Dermis microvascular lymphatic vessel endothelial cell (primary cell): ENCODE results near the gene GSN. TPM values are rescaled to one million over a fixed set of nuclear protein-coding genes. Genes with fewer than 3 reads are reported as not detected.
A peak's percentile ranks its signal among the peaks of the same experiment; 100 is the strongest.

Source experiments
- DNase-seq, 2 donors: peaks; one replicate each; pipeline versions ENCODE4 v3.0.0 to v3.0.0-alpha.2; 2010; ENCODE audit warnings: low read depth in 2 of 2
- total RNA-seq: library from RNA; depleted of rRNA; stranded (reverse); fragments of >200 nt; gene quantifications from 2 replicates; pipeline ENCODE4 v1.2.1, GENCODE V29; 2014

The GSN gene
- total RNA-seq, 1 donor from 2014 or later: 248 TPM

DNA sequence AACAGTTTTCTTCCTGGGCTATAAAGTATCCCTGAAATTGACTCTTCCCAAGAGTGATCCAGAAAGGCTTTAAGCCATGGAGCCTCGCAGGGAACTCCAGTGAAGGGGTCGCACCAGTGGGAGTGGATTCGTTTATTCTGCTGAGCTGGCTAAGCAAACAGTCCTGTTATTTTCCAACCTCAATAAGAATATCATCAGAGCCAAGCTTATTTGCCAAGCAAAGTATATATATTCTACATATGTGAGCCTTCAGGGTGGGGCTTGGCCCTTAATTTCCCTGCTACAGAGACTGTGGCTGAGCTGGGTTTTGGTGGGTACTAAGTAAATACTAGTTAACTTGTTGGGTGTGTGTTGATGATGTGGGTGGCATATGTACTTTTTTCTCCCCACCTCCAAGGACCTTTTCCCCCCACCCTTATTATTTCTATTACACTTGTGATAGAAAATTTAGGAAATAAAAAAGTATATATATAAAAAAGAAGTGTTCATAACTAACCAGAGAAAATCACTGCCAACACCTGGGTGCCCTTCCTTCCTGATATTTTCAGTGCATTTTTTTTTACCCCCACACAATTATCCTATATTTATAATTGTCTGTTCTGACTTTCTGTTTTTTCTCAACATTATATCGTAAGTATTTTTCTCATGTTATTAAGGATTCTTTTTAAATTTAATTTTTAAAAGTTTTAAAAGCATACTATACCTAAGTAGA is 5.3 kb downstream of the GSN start:
- DNase-seq: no peak

- DNase-seq: no peak
Measured at GRCh38 chr9:121274851-121275250, 6.9 kb downstream of the GSN start.

DNA sequence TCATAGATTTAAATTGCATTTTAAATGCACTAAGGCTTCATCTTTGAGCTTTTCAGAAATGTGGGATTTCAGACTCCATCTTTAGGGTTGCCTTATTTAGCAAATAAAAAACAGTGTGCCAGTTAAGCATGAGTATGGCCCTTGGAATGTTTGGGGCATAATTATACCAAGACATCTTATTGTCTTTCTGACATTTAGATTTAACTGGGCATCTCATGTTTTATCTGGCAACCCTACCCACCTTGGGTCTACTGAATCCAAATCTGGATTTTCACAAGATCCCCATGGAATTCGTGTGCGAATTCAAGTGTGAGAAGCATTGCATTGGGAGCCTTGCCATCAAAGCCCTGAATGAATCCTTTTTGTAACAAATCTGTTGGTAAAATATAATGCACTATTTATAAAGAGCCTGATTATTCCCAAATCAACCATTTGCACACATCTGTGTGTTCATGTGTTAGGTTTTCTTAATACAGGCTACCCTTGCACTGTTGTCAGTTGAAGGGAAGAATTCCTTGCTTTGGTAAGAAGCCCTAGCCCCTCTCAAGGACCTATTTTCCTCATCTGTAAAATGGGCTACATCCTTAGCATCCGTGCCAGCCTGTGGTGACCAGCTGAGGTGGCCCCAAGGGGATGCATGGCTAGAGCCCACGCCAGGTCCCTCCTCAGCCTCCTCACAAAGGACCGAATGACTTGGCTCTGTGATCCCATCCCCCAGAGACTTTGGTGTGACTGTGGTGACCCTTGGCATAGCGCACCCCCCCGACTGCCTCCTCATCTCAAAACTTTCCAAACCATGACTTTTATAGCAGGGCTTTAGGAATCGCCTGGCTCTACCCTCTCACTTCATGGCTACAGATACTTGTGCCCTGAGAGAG is 8.1 kb downstream of the GSN start:
- no peak for DNase-seq

DNA sequence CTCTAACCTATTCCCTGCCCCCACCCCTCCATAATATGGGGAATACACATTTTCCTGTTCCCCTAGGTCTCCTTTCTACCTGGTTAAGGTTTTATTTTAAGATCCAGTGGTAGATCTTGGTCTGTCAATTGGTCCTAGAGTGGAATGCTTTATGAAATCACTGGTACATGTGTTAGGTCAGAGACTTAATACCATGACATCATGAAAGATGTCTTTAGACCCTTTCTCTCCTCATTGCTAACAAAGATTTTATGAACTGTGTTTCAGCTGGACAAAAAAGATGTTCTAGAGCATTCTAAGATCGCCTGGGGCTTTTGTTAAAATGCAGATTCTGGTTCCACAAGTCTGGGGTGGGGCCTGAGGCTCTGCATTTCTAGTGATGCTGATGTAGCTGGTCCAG is 9.1 kb downstream of the GSN start:
- DNase-seq: no peak

GRCh38 chr9:121277518-121278295 is 9.7 kb downstream of the GSN start:
- no peak for DNase-seq

DNA sequence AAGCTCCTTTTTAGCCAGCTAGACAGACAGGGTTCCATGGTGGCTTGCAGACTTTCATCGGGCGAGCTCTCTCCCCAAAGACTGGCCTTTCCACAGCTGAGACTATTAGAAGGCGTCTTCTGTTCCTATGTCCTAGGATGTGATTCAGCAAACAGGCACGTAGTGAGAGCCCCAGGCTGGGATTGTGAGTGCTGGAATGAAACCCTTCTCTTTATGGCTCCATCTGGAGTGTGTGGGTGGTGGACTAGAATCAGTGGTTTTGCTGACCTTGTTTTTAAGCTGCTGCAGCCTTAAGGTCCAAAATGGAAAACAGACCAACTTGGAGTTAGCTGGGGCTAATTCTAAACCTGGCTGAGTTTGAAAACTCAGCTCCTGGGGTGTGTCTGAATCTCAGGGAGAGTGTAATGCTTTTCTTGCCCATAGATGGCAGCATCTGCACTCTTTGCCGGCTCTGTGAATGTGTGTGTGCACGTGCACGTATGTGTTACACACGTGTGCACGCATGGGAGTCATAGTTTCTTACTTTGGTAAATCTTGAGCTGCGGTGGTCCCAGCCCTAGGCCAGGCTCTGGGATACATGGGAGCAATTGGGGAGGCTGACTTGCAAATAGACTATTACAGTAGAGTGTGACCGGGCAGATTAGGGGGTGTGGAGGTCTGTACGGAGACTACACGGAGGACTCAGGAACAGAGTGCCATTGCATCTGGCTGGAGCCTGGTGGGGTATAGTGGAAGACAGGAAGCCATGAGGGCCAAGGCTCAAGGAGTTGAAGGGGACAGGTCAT is 10.7 kb downstream of the GSN start:
- DNase-seq: peak; percentile 43 to 82

DNA sequence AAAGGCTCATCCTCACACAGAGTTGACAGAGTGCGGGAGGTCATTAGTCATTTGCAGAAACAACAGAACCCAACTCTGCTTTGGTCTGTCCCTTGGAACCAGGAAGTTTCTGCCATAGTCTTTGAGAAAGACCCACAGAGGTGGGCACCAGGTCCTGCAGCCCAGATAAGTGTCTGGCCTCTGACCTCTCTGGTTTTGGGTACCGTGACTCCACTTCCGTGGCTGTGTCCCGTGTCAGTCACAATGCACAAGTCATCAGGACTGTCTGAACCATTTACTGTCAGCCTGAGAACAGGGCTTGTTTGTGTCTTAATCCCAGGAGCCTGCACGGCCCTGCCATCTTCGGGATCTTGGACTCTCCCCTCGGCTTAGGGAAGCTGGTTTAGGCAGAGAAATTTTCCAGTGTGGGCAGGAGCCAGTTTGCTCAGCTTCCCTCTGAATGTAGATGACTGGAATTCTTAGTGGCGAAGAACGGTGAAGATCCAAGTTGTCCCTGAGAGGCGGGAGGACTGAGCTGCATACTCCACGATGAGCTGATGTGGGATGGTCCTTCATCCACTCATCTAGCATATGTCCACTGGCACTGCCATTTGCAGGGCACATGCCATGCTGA is 11.9 kb downstream of the GSN start:
- DNase-seq: no peak

- DNase-seq: no peak
Measured at GRCh38 chr9:121280715-121281613, 13.0 kb downstream of the GSN start.

- peak in 1 of 2 donors; percentile 81 for DNase-seq
Measured at GRCh38 chr9:121281614-121282276, 13.8 kb downstream of the GSN start.

DNA sequence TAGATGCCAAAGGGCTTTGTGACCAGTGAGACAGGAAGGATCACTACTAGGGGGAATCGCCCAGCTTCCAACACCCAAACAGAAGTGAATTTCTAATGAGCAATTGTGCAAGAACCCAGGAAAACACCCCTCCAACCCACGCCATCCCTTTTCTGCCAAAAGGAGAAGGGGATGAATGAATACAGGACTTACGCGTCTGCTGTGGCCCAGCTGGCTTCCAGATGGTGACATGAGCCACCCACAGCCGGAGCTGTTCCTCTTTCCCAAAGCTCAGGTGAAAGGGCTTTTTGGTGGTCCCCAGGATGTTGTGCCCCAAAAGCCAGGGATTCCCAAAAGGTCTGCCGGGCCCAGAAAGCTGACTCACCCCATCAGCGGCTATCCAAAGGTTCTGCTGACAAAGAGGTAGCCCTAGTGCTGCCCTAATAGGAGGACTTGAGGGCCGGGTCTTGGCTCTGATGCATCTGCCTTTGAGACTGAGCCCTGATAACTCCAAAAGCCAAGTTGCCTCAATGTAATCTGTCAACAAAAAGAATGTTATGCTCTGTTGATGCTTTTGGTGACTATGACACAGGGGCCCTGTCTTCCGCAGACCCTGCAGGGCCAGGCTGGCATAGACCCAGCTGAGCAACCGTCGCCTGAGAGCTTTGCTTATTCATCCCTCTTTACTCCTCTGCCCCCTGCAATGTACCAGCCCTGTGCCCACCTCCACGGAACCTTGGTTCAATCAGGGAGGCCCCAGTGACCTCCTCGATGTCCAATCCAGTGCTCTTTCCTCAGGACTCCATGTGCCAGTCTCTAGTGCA is 14.5 kb downstream of the GSN start:
- DNase-seq: peak in 1 of 2 donors; percentile 42

DNA sequence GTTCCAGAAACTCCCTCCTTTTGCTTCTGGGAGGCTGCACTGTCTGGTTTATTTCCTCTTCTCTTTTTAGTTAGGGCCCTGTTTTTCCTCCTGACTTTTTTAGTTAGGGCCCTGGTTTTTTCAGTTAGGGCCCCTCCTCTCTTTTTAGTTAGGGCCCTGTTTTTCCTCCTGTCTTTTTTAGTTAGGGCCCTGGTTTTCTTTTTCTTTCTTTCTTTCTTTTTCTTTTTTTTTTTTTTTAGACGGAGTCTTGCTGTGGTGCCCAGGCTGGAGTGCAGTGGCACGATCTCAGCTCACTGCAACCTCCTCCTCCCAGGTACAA is 15.1 kb downstream of the GSN start:
- no peak for DNase-seq

DNA sequence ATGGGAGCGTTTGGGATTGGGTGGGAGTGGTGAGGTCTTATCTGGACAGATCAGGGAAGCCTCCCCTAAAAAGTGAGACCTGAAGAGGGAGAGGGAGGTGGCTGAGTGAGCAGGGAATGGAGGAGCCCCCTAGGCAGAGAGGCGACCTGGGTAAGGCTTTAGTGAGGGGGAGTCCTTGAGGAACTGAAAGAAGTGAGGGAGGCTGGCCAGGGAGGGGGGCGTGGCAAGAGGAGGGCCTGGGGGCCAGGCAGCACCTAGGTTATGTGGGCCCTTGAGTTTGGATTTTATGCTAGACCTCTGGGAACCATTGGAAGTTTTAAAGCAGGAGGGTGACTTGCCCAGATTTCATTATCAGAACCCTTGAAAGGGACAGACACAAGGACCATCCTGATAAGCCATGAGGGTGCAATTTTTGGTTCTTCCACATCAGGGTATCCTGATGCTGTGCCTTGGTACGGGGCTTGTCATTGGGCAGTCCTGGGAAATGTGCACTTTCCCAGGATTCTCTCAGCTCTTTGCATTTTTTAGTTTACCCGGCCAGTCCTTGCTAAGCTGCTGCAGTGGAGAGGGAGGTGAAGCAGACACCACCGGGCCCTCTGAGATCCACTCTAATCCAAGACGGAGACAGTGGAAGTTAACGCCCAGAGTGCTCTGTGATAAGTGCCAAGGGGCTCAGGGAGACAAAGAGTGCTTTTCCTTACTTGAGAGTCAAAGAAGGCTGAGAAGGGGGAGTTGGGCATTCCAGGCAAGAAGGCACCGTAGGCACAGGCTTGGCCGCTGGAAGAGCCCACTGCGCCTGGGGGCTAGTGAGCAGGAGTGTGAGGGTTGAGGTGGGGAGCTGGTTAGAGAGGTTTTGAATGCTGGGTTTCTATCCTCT is 16.1 kb downstream of the GSN start:
- DNase-seq: no peak

DNA sequence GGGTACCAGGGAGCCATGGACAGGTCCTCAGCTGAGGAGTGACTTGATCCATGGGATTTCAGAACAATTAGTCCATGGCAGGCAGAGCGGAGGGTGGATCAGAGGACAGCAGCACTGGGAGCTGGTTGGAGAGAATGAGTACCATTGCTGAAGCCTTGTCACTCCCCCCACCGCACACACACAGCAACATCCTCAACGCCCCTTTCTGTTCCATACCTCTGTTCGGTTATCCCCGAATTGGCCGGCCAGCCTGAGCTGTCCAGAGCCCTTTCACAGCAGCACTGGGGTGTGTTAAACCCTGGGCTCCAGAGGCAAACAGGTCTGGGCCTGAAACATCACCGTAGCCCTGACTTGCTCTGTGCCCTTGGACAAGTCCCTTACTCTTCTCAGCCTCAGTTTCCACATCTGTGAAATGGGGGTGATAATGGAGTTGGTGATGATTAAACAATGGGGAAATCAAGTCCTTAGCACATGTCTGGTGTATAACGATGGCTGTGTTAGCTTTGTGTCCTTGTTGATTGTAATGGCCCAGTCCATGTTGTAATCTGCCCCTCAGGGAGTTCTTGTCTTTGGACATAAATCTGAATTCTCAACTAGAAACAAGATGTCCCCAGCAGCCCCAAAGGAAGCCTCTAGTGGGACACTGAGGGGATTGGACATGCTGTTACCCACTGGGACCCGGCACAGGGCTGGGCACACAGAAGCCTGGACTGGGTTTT is 16.9 kb downstream of the GSN start:
- no peak for DNase-seq

GRCh38 chr9:121285835-121286687 is 18.1 kb downstream of the GSN start:
- DNase-seq: peak; percentile 67 to 96

- DNase-seq: no peak
Measured at GRCh38 chr9:121286688-121286972, 18.7 kb downstream of the GSN start.
